HEK293 (cell line): Measurements from ENCODE around the gene DNAJB11.
A peak's percentile ranks its signal among the peaks of the same experiment; 100 is the strongest.

Experiments
- CTCF ChIA-PET: fragments of 350-600 bp; formaldehyde crosslinking; extraction: SDS; loops from one replicate; lab custom pipeline; 2021; ENCODE audit warnings: antibody characterized with exemption; lab: Yijun Ruan, JAX
- POLR2A ChIA-PET: fragments of 300-600 bp; formaldehyde crosslinking; extraction: SDS; loops from one replicate; lab custom pipeline; 2020; ENCODE audit warnings: antibody characterized with exemption, inconsistent platforms; lab: Yijun Ruan, JAX
- H3K27ac ChIP-seq: fragments of 200-500 bp; sonication (Bioruptor generic); 2 replicates; pipeline ENCODE4 v1.5.1; 2014; ENCODE audit warnings: low read depth, low read length, control low read depth, inconsistent platforms; ENCODE audit errors: extremely low read depth
- H3K36me3 ChIP-seq, 2 experiments: fragments of 200-500 bp in 1 of 2; sonication (Bioruptor generic) in 1 of 2; 1 replicate in 1 of 2; 2 replicates in 1 of 2; pipeline ENCODE4 v1.5.1; 2014 to 2017; ENCODE audit warnings: inconsistent platforms in 2 of 2, low read length in 2 of 2; ENCODE audit not compliant: control insufficient read depth in 2 of 2, insufficient read depth in 1 of 2
- H3K4me1 ChIP-seq: fragments of 200-500 bp; sonication (Bioruptor generic); 2 replicates; pipeline ENCODE4 v1.5.1; 2014; ENCODE audit warnings: mild to moderate bottlenecking, low read length, inconsistent platforms; ENCODE audit not compliant: control insufficient read depth, insufficient read depth
- H3K4me3 ChIP-seq: 2 replicates; pipeline ENCODE4 v1.5.1; 2011; ENCODE audit warnings: low read depth, mild to moderate bottlenecking, control low read depth, low read length, moderate library complexity
- H3K9me3 ChIP-seq: fragments of 200-500 bp; sonication (Bioruptor generic); 2 replicates; pipeline ENCODE4 v1.5.1; 2014; ENCODE audit warnings: low read depth, low read length, inconsistent platforms; ENCODE audit not compliant: control insufficient read depth, insufficient read depth
- BCL11A ChIP-seq: fragments of 450-650 bp; formaldehyde crosslinking; IDR thresholded peaks from 2 replicates; pipeline ENCODE4 v1.5.1; 2016; ENCODE audit warnings: low read depth, missing biosample characterization, missing genetic modification characterization
- KLF17 ChIP-seq: fragments of 450-650 bp; formaldehyde crosslinking; IDR thresholded peaks from 2 replicates; pipeline ENCODE4 v1.5.1; 2016; ENCODE audit warnings: missing biosample characterization, missing genetic modification characterization
- MEIS1 ChIP-seq: sonication (generic); formaldehyde crosslinking; IDR thresholded peaks from 2 replicates; pipeline ENCODE4 v1.8.1; 2022; ENCODE audit warnings: missing genetic modification reagents, mild to moderate bottlenecking, borderline replicate concordance
- PRDM1 ChIP-seq: fragments of 450-650 bp; formaldehyde crosslinking; IDR thresholded peaks from 2 replicates; pipeline ENCODE4; 2016; ENCODE audit warnings: missing biosample characterization, missing genetic modification characterization
- SCRT2 ChIP-seq: fragments of 450-650 bp; formaldehyde crosslinking; IDR thresholded peaks from 2 replicates; pipeline ENCODE4 v1.5.1; 2016; ENCODE audit warnings: missing biosample characterization, missing genetic modification characterization
- SETDB1 ChIP-seq: IDR thresholded peaks from one replicate; pipeline ENCODE4 v1.6.1; 2017; ENCODE audit warnings: mild to moderate bottlenecking, low read length, moderate library complexity, mixed read lengths; ENCODE audit not compliant: insufficient read length
- SP7 ChIP-seq: fragments of 450-650 bp; formaldehyde crosslinking; IDR thresholded peaks from 2 replicates; pipeline ENCODE4 v1.5.1; 2016; ENCODE audit warnings: missing biosample characterization, missing genetic modification characterization
- WT1 ChIP-seq: fragments of 450-650 bp; formaldehyde crosslinking; IDR thresholded peaks from 2 replicates; pipeline ENCODE4 v1.5.1; 2016; ENCODE audit warnings: missing biosample characterization, missing genetic modification characterization
- YY1 ChIP-seq: fragments of 450-650 bp; formaldehyde crosslinking; IDR thresholded peaks from 2 replicates; pipeline ENCODE4 v1.5.1; 2018; ENCODE audit warnings: missing biosample characterization, missing genetic modification characterization
- ZBTB1 ChIP-seq: fragments of 450-650 bp; formaldehyde crosslinking; IDR thresholded peaks from 2 replicates; pipeline ENCODE4 v1.5.1; 2016; ENCODE audit warnings: missing biosample characterization, missing genetic modification characterization
- ZBTB17 ChIP-seq: fragments of 450-650 bp; formaldehyde crosslinking; IDR thresholded peaks from 2 replicates; pipeline ENCODE4 v1.5.1; 2016; ENCODE audit warnings: missing biosample characterization, missing genetic modification characterization
- ZBTB48 ChIP-seq: fragments of 450-650 bp; formaldehyde crosslinking; IDR thresholded peaks from 2 replicates; pipeline ENCODE4 v1.5.1; 2016; ENCODE audit warnings: missing biosample characterization, missing genetic modification characterization
- ZEB2 ChIP-seq: fragments of 450-650 bp; formaldehyde crosslinking; IDR thresholded peaks from 2 replicates; pipeline ENCODE4 v1.5.1; 2016; ENCODE audit warnings: missing biosample characterization, missing genetic modification characterization
- ZFP3 ChIP-seq: fragments of 450-650 bp; formaldehyde crosslinking; IDR thresholded peaks from 2 replicates; pipeline ENCODE4 v1.5.1; 2016; ENCODE audit warnings: low read depth, missing biosample characterization, missing genetic modification characterization
- ZNF121 ChIP-seq: fragments of 450-650 bp; formaldehyde crosslinking; IDR thresholded peaks from 2 replicates; pipeline ENCODE4 v1.5.1; 2016; ENCODE audit warnings: missing biosample characterization, missing genetic modification characterization
- ZNF132 ChIP-seq: fragments of 450-650 bp; formaldehyde crosslinking; IDR thresholded peaks from 2 replicates; pipeline ENCODE4 v1.5.1; 2017; ENCODE audit warnings: missing biosample characterization, missing genetic modification characterization, borderline replicate concordance
- ZNF140 ChIP-seq: fragments of 450-650 bp; formaldehyde crosslinking; IDR thresholded peaks from 2 replicates; pipeline ENCODE4 v1.5.1; 2016; ENCODE audit warnings: missing biosample characterization, missing genetic modification characterization
- ZNF19 ChIP-seq: fragments of 450-650 bp; formaldehyde crosslinking; IDR thresholded peaks from 2 replicates; pipeline ENCODE4; 2016; ENCODE audit warnings: missing biosample characterization, missing genetic modification characterization, low read depth
- ZNF274 ChIP-seq, 2 experiments: fragments of 200-500 bp in 1 of 2; fragments of 450-650 bp in 1 of 2; sonication (Bioruptor generic) in 1 of 2; formaldehyde crosslinking in 1 of 2; IDR thresholded peaks; 2 replicates each; pipeline versions ENCODE4 v1.5.1 to v1.6.1; 2014 to 2016; ENCODE audit warnings: borderline replicate concordance in 1 of 2, inconsistent platforms in 1 of 2, low read length in 1 of 2, missing biosample characterization in 1 of 2, missing genetic modification characterization in 1 of 2
- ZNF335 ChIP-seq: fragments of 450-650 bp; formaldehyde crosslinking; conservative IDR thresholded peaks from 2 replicates; pipeline ENCODE4 v1.5.1; 2016; ENCODE audit warnings: missing biosample characterization, missing genetic modification characterization
- ZNF366 ChIP-seq: fragments of 450-650 bp; formaldehyde crosslinking; conservative IDR thresholded peaks from 2 replicates; pipeline ENCODE4 v1.5.1; 2016; ENCODE audit warnings: missing biosample characterization, missing genetic modification characterization
- ZNF37A ChIP-seq: fragments of 450-650 bp; IDR thresholded peaks from 2 replicates; pipeline ENCODE4 v1.5.1; 2018; ENCODE audit warnings: missing biosample characterization, missing genetic modification characterization
- ZNF473 ChIP-seq: fragments of 450-650 bp; formaldehyde crosslinking; IDR thresholded peaks from 2 replicates; pipeline ENCODE4 v1.5.1; 2017; ENCODE audit warnings: missing biosample characterization, missing genetic modification characterization
- ZNF501 ChIP-seq: fragments of 450-650 bp; formaldehyde crosslinking; IDR thresholded peaks from 2 replicates; pipeline ENCODE4 v1.5.1; 2016; ENCODE audit warnings: missing biosample characterization, missing genetic modification characterization
- ZNF521 ChIP-seq: fragments of 450-650 bp; formaldehyde crosslinking; IDR thresholded peaks from 2 replicates; pipeline ENCODE4 v1.5.1; 2017; ENCODE audit warnings: missing biosample characterization, mild to moderate bottlenecking, missing genetic modification characterization
- ZNF530 ChIP-seq: fragments of 450-650 bp; formaldehyde crosslinking; IDR thresholded peaks from 2 replicates; pipeline ENCODE4 v1.5.1; 2016; ENCODE audit warnings: low read depth, missing biosample characterization, missing genetic modification characterization
- ZNF571 ChIP-seq: fragments of 450-650 bp; formaldehyde crosslinking; IDR thresholded peaks from 2 replicates; pipeline ENCODE4 v1.5.0; 2017; ENCODE audit warnings: missing biosample characterization, missing genetic modification characterization
- ZNF585B ChIP-seq: fragments of 450-650 bp; formaldehyde crosslinking; IDR thresholded peaks from 2 replicates; pipeline ENCODE4 v1.5.1; 2016; ENCODE audit warnings: missing biosample characterization, missing genetic modification characterization
- ZNF600 ChIP-seq: fragments of 450-650 bp; formaldehyde crosslinking; IDR thresholded peaks from 2 replicates; pipeline ENCODE4 v1.5.1; 2016; ENCODE audit warnings: missing biosample characterization, missing genetic modification characterization
- ZNF610 ChIP-seq: fragments of 450-650 bp; formaldehyde crosslinking; IDR thresholded peaks from 2 replicates; pipeline ENCODE4 v1.5.1; 2016; ENCODE audit warnings: missing biosample characterization, missing genetic modification characterization, borderline replicate concordance
- ZNF654 ChIP-seq: fragments of 450-650 bp; formaldehyde crosslinking; IDR thresholded peaks from 2 replicates; pipeline ENCODE4 v1.5.1; 2016; ENCODE audit warnings: low read depth, missing biosample characterization, missing genetic modification characterization
- ZNF660 ChIP-seq: fragments of 450-650 bp; IDR thresholded peaks from 2 replicates; pipeline ENCODE4 v1.5.1; 2018; ENCODE audit warnings: missing biosample characterization, mild to moderate bottlenecking, missing genetic modification characterization
- ZNF677 ChIP-seq: fragments of 450-650 bp; IDR thresholded peaks from 2 replicates; pipeline ENCODE4 v1.5.0; 2018; ENCODE audit warnings: missing biosample characterization, mild to moderate bottlenecking, missing genetic modification characterization, moderate library complexity
- ZNF792 ChIP-seq: fragments of 450-650 bp; formaldehyde crosslinking; IDR thresholded peaks from 2 replicates; pipeline ENCODE4 v1.5.1; 2016; ENCODE audit warnings: missing biosample characterization, missing genetic modification characterization
- ZSCAN23 ChIP-seq: fragments of 450-650 bp; formaldehyde crosslinking; IDR thresholded peaks from 2 replicates; pipeline ENCODE4 v1.5.1; 2016; ENCODE audit warnings: missing biosample characterization, missing genetic modification characterization
- TF ChIP-seq, protein P1 (sequence below): fragments of 450-650 bp; formaldehyde crosslinking; IDR thresholded peaks from 2 replicates; pipeline ENCODE4 v1.5.1; 2017; ENCODE audit warnings: missing biosample characterization, missing genetic modification characterization
- TF ChIP-seq, protein P2 (sequence below): fragments of 450-650 bp; formaldehyde crosslinking; IDR thresholded peaks from 2 replicates; pipeline ENCODE4 v1.5.1; 2016; ENCODE audit warnings: missing biosample characterization, missing genetic modification characterization
- TF ChIP-seq, protein P3 (sequence below): fragments of 450-650 bp; formaldehyde crosslinking; IDR thresholded peaks from 2 replicates; pipeline ENCODE4 v1.5.1; 2016; ENCODE audit warnings: missing biosample characterization, missing genetic modification characterization, low read depth

DNAJB11 gene

GRCh38 chr3:186538779-186539178 lies 31.7 kb upstream of the DNAJB11 start:
- CTCF ChIA-PET, result interaction anchor here (0.6 to 4.1 kb wide), 8 partner anchors 10 to 562 kb away, joined by 3 to 81 read pairs (median 16); partner anchors contain the start of gene AHSG

DNA sequence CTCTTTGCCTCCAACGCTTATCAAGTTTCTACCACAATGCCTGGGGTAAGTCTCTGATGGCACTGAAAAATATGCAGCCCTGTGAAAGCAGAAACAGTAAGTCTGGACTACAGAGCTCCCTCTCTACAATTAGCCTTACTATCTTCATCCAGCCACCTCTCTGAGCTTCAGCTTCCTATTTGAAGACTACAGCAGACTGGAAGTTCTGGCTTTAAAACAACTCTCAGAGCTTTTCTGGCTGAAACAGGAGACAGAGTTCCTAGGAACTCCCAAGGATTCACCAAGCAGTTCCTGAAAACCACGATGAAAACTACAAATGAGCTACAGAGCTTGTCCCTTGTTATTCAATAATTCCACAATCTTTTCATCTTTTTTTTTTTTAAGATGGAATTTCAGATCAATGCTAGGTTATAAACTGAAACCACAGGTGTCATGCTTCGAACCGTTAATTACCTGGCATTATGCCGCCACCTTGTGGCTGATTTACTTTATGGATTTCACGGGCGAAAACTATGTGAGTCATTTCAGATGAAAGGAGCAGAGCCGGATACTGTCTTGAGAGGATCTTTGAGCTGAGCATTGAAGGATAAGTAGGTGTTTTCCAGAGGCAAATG lies 30.2 kb upstream of the DNAJB11 start:
- no peak overlapping the region for H3K27ac ChIP-seq
- no peak overlapping the region for H3K4me3 ChIP-seq
- ChIA-PET POLR2A (no interaction called here), CTCF (interaction anchor here (0.5 to 4.1 kb wide), 46 partner anchors 8 to 880 kb away, joined by 3 to 81 read pairs (median 4); partner anchors contain the start of gene AHSG)
- no peaks in the 10 kb centered on the region for H3K9me3 ChIP-seq
- H3K36me3 ChIP-seq, result peaks cover 0 to 15% of the 10 kb centered on the region in 2 experiments; a peak in 1 of 3 replicates
- H3K4me1 ChIP-seq, result no peaks in the 10 kb centered on the region; the same call in 1 of the 2 replicates
- TF ChIP-seq ZBTB17 (peak; percentile 57; the same call in 1 of the 2 replicates), ZNF585B (tag by site-specific recombination) (no peak), ZNF501 (tag by site-specific recombination) (0 out of 2 replicates have a peak, but pooled peaks have one; percentile 15), ZNF140 (tag by site-specific recombination) (no peak), ZEB2 (tag by site-specific recombination) (0 out of 2 replicates have a peak, but pooled peaks have one; percentile 16), ZNF654 (tag by site-specific recombination) (peak; percentile 89), SCRT2 (peak; percentile 90), ZNF660 (tag by site-specific recombination) (peak; percentile 83; the same call in 1 of the 2 replicates), ZBTB48 (tag by site-specific recombination) (no peak), WT1 (tag by site-specific recombination) (no peak), ZNF473 (tag by site-specific recombination) (no peak), SP7 (tag by site-specific recombination) (0 out of 2 replicates have a peak, but pooled peaks have one; percentile 24), ZNF366 (tag by site-specific recombination) (0 out of 2 replicates have a peak, but pooled peaks have one; percentile 29), ZBTB1 (no peak), SETDB1 (no peak), ZNF571 (tag by site-specific recombination) (no peak), KLF17 (tag by site-specific recombination) (no peak), BCL11A (tag by site-specific recombination) (no peak), PRDM1 (tag by site-specific recombination) (peak; percentile 74), ZNF530 (tag by site-specific recombination) (no peak)
- TF ChIP-seq, protein P1, sequence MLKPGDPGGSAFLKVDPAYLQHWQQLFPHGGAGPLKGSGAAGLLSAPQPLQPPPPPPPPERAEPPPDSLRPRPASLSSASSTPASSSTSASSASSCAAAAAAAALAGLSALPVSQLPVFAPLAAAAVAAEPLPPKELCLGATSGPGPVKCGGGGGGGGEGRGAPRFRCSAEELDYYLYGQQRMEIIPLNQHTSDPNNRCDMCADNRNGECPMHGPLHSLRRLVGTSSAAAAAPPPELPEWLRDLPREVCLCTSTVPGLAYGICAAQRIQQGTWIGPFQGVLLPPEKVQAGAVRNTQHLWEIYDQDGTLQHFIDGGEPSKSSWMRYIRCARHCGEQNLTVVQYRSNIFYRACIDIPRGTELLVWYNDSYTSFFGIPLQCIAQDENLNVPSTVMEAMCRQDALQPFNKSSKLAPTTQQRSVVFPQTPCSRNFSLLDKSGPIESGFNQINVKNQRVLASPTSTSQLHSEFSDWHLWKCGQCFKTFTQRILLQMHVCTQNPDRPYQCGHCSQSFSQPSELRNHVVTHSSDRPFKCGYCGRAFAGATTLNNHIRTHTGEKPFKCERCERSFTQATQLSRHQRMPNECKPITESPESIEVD (tag by site-specific recombination), result no peak
- TF ChIP-seq, protein P2, sequence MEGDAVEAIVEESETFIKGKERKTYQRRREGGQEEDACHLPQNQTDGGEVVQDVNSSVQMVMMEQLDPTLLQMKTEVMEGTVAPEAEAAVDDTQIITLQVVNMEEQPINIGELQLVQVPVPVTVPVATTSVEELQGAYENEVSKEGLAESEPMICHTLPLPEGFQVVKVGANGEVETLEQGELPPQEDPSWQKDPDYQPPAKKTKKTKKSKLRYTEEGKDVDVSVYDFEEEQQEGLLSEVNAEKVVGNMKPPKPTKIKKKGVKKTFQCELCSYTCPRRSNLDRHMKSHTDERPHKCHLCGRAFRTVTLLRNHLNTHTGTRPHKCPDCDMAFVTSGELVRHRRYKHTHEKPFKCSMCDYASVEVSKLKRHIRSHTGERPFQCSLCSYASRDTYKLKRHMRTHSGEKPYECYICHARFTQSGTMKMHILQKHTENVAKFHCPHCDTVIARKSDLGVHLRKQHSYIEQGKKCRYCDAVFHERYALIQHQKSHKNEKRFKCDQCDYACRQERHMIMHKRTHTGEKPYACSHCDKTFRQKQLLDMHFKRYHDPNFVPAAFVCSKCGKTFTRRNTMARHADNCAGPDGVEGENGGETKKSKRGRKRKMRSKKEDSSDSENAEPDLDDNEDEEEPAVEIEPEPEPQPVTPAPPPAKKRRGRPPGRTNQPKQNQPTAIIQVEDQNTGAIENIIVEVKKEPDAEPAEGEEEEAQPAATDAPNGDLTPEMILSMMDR (tag by site-specific recombination), result peak; percentile 26; the same call in 1 of the 2 replicates

More at GRCh38 chr3:186538779-186539178, 31.7 kb upstream of the DNAJB11 start:
- no peak overlapping the region for H3K27ac ChIP-seq
- peaks cover 0 to 5% of the 10 kb centered on the region in 2 experiments; a peak in 1 of 3 replicates for H3K36me3 ChIP-seq
- no peak overlapping the region for H3K4me3 ChIP-seq
- H3K4me1 ChIP-seq, result no peaks in the 10 kb centered on the region; the same call in 1 of the 2 replicates
- no peaks in the 10 kb centered on the region for H3K9me3 ChIP-seq
- TF ChIP-seq SP7 (tag by site-specific recombination), result no peak
- TF ChIP-seq BCL11A (tag by site-specific recombination), result no peak
- TF ChIP-seq, protein P3, sequence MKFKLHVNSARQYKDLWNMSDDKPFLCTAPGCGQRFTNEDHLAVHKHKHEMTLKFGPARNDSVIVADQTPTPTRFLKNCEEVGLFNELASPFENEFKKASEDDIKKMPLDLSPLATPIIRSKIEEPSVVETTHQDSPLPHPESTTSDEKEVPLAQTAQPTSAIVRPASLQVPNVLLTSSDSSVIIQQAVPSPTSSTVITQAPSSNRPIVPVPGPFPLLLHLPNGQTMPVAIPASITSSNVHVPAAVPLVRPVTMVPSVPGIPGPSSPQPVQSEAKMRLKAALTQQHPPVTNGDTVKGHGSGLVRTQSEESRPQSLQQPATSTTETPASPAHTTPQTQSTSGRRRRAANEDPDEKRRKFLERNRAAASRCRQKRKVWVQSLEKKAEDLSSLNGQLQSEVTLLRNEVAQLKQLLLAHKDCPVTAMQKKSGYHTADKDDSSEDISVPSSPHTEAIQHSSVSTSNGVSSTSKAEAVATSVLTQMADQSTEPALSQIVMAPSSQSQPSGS, result no peak
- no peak for TF ChIP-seq ZFP3 (tag by site-specific recombination)
- TF ChIP-seq ZNF473 (tag by site-specific recombination), result no peak
- no peak for TF ChIP-seq YY1 (tag by site-specific recombination)
- TF ChIP-seq ZNF132 (tag by site-specific recombination), result no peak
- TF ChIP-seq ZNF677 (tag by site-specific recombination), result no peak
- TF ChIP-seq ZNF335 (tag by site-specific recombination), result no peak
- no peak for TF ChIP-seq ZNF792 (tag by site-specific recombination)
- TF ChIP-seq ZNF610 (tag by site-specific recombination), result no peak
- TF ChIP-seq ZNF37A, result no peak
- TF ChIP-seq ZNF121 (tag by site-specific recombination), result no peak
- TF ChIP-seq ZNF274 (IDR thresholded peaks at IDR 0.05; ENCODE audit: low read length), result no peak
- TF ChIP-seq ZNF274 (tag by site-specific recombination; IDR thresholded peaks at IDR 0.05; ENCODE audit: borderline replicate concordance), result no peak
- TF ChIP-seq ZSCAN23 (tag by site-specific recombination), result no peak
- TF ChIP-seq ZNF521 (tag by site-specific recombination), result no peak
- TF ChIP-seq ZNF600, result no peak
- no peak for TF ChIP-seq ZNF19 (tag by site-specific recombination)
- no peak for TF ChIP-seq MEIS1
- TF ChIP-seq, all 188 proteins: peak for 0
- POLR2A ChIA-PET, result no interaction called here
